K562 (cell line): ENCODE results near the gene HTR4.

Experiments
- CREB5 ChIP-seq: fragments of 250-450 bp; sonication (Bioruptor Pico); IDR thresholded peaks from 2 replicates; pipeline ENCODE4 v1.5.0; 2020; ENCODE audit warnings: mild to moderate bottlenecking
- DEAF1 ChIP-seq: fragments of 450-650 bp; formaldehyde crosslinking; IDR thresholded peaks from 2 replicates; pipeline ENCODE4 v1.4.0; 2020; ENCODE audit warnings: mild to moderate bottlenecking, moderate library complexity
- DIDO1 ChIP-seq: fragments of 450-650 bp; IDR thresholded peaks from 2 replicates; pipeline ENCODE4 v1.6.1; 2016; ENCODE audit warnings: low read depth, missing biosample characterization, missing genetic modification characterization
- DPF2 ChIP-seq: fragments of 450-650 bp; IDR thresholded peaks from 2 replicates; pipeline ENCODE4 v1.6.1; 2016
- FIP1L1 ChIP-seq: fragments of 200-400 bp; formaldehyde crosslinking; IDR thresholded peaks from 2 replicates; pipeline ENCODE4 v1.6.1; 2018; ENCODE audit warnings: mild to moderate bottlenecking, low read depth, low read length; ENCODE audit not compliant: poor library complexity, severe bottlenecking
- GATAD2B ChIP-seq: fragments of 450-650 bp; IDR thresholded peaks from 2 replicates; pipeline ENCODE4 v1.6.1; 2017; ENCODE audit warnings: mild to moderate bottlenecking, borderline replicate concordance
- KAT8 ChIP-seq: fragments of 450-650 bp; IDR thresholded peaks from 2 replicates; pipeline ENCODE4 v1.6.1; 2016; ENCODE audit warnings: low read depth, mild to moderate bottlenecking
- NCOA1 ChIP-seq: fragments of 450-650 bp; IDR thresholded peaks from 2 replicates; pipeline ENCODE4 v1.6.1; 2016; ENCODE audit warnings: low read depth
- NCOA6 ChIP-seq: fragments of 450-650 bp; IDR thresholded peaks from 2 replicates; pipeline ENCODE4 v1.6.1; 2017; ENCODE audit warnings: mild to moderate bottlenecking
- NR2C2 ChIP-seq, 2 experiments: fragments of 200-800 bp in 1 of 2; sonication (Bioruptor generic) in 1 of 2; sonication (generic) in 1 of 2; formaldehyde crosslinking in 1 of 2; IDR thresholded peaks; 2 replicates each; pipeline versions ENCODE4 v1.6.1 to v1.8.0; 2016 to 2022; ENCODE audit warnings: mild to moderate bottlenecking in 1 of 2, missing compliant biosample characterization in 1 of 2, missing genetic modification characterization in 1 of 2, missing genetic modification reagents in 1 of 2
- PHTF2 ChIP-seq: fragments of 250-450 bp; sonication (Bioruptor Pico); IDR thresholded peaks from 2 replicates; pipeline ENCODE4 v1.5.0; 2021; ENCODE audit warnings: mild to moderate bottlenecking
- RBBP5 ChIP-seq: fragments of 200-600 bp; sonication (generic); IDR thresholded peaks from 2 replicates; pipeline ENCODE4 v1.6.1; 2012; ENCODE audit warnings: borderline replicate concordance, mild to moderate bottlenecking, low read length, control low read depth, inconsistent platforms; ENCODE audit not compliant: insufficient read depth, poor library complexity, severe bottlenecking
- SNAPC5 ChIP-seq: fragments of 250-450 bp; sonication (Bioruptor Pico); IDR thresholded peaks from 2 replicates; pipeline ENCODE4 v1.8.0; 2021; ENCODE audit warnings: moderate library complexity, mild to moderate bottlenecking, inconsistent platforms
- SP1 ChIP-seq: sonication (generic); formaldehyde crosslinking; IDR thresholded peaks from 2 replicates; pipeline ENCODE4 v1.8.1; 2022; ENCODE audit warnings: mild to moderate bottlenecking, missing genetic modification reagents

GRCh38 chr5:148497757-148498156 lies 156.6 kb downstream of the HTR4 start:
- TF ChIP-seq KAT8 (no peak), SP1 (CRISPR knock-in tag) (no peak), DPF2 (no peak), PHTF2 (CRISPR knock-in tag) (no peak), DEAF1 (CRISPR knock-in tag) (no peak), NR2C2 (CRISPR knock-in tag; IDR thresholded peaks at IDR 0.05) (no peak), NR2C2 (tag; IDR thresholded peaks at IDR 0.05) (no peak), SNAPC5 (CRISPR knock-in tag) (no peak), FIP1L1 (no peak), RBBP5 (no peak), NCOA1 (no peak), CREB5 (no peak), NCOA6 (no peak), GATAD2B (no peak), DIDO1 (tag) (no peak)
